Ishikawa (cell line): ENCODE measurements around the gene TMIGD3.

Source experiments
- CEBPB ChIP-seq: IDR thresholded peaks from 2 replicates; pipeline ENCODE4 v1.6.1; 2012
- CREB1 ChIP-seq: IDR thresholded peaks from 2 replicates; pipeline ENCODE4 v1.6.1; 2012; ENCODE audit warnings: low read depth
- EP300 ChIP-seq: IDR thresholded peaks from 2 replicates; pipeline ENCODE4 v1.6.1; 2012; ENCODE audit warnings: borderline replicate concordance
- NFIC ChIP-seq: IDR thresholded peaks from 2 replicates; pipeline ENCODE4 v1.6.1; 2012
- RAD21 ChIP-seq: IDR thresholded peaks from 2 replicates; pipeline ENCODE4 v1.6.1; 2012; ENCODE audit warnings: low read depth
- TAF1 ChIP-seq: IDR thresholded peaks from 2 replicates; pipeline ENCODE4 v1.6.1; 2012; ENCODE audit warnings: low read depth, mild to moderate bottlenecking
- TCF12 ChIP-seq: IDR thresholded peaks from 2 replicates; pipeline ENCODE4 v1.6.1; 2012; ENCODE audit warnings: low read depth
- TEAD4 ChIP-seq: IDR thresholded peaks from 2 replicates; pipeline ENCODE4 v1.6.1; 2012
- YY1 ChIP-seq: IDR thresholded peaks from 2 replicates; pipeline ENCODE4 v1.6.1; 2012; ENCODE audit warnings: low read depth
- ZBTB7A ChIP-seq: IDR thresholded peaks from 2 replicates; pipeline ENCODE4 v1.6.1; 2012; ENCODE audit warnings: low read depth
- TF ChIP-seq, protein P1 (sequence below): IDR thresholded peaks from 2 replicates; pipeline ENCODE4 v1.6.1; 2012; ENCODE audit warnings: low read depth, mild to moderate bottlenecking
- TF ChIP-seq, protein P2 (sequence below): IDR thresholded peaks from 2 replicates; pipeline ENCODE4 v1.6.1; 2012

DNA sequence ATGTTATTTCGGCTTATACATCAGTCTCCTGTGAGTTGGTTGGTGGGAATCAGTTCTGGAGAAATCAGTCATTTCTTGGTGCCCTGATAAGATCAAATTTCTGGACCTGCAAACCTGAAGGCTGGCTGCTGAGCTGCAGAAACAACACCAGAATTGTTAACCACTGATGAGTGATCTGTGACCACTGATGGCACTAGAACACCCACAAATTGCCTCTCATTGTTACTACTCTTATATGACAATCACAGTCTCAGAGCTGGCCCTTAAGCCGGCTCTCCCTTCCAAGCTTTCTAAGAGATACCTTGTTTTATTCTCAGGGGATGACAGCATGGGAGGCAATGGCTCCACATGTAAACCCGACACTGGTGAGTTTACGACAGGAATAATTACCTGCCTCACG lies 27.7 kb downstream of the TMIGD3 start:
- TF ChIP-seq TCF12 (no peak), RAD21 (no peak), CEBPB (no peak), EP300 (no peak), TEAD4 (no peak), TAF1 (no peak), YY1 (no peak), CREB1 (no peak), NFIC (no peak), ZBTB7A (no peak)
- TF ChIP-seq, protein P1, sequence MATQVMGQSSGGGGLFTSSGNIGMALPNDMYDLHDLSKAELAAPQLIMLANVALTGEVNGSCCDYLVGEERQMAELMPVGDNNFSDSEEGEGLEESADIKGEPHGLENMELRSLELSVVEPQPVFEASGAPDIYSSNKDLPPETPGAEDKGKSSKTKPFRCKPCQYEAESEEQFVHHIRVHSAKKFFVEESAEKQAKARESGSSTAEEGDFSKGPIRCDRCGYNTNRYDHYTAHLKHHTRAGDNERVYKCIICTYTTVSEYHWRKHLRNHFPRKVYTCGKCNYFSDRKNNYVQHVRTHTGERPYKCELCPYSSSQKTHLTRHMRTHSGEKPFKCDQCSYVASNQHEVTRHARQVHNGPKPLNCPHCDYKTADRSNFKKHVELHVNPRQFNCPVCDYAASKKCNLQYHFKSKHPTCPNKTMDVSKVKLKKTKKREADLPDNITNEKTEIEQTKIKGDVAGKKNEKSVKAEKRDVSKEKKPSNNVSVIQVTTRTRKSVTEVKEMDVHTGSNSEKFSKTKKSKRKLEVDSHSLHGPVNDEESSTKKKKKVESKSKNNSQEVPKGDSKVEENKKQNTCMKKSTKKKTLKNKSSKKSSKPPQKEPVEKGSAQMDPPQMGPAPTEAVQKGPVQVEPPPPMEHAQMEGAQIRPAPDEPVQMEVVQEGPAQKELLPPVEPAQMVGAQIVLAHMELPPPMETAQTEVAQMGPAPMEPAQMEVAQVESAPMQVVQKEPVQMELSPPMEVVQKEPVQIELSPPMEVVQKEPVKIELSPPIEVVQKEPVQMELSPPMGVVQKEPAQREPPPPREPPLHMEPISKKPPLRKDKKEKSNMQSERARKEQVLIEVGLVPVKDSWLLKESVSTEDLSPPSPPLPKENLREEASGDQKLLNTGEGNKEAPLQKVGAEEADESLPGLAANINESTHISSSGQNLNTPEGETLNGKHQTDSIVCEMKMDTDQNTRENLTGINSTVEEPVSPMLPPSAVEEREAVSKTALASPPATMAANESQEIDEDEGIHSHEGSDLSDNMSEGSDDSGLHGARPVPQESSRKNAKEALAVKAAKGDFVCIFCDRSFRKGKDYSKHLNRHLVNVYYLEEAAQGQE: no peak
- TF ChIP-seq, protein P2, sequence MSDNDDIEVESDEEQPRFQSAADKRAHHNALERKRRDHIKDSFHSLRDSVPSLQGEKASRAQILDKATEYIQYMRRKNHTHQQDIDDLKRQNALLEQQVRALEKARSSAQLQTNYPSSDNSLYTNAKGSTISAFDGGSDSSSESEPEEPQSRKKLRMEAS: no peak
